Measurements from ENCODE around the gene C5.
"Not testable (repeated sequence)": the region's sequence is repeated elsewhere in the genome, so short reads cannot be mapped to it uniquely, and the experiment has no call there.

The C5 gene

GRCh38 chr9:120978987-120979386, 71.1 kb downstream of the C5 start:
- no peak for DNase-seq (ENCODE audit: low read depth)

DNA sequence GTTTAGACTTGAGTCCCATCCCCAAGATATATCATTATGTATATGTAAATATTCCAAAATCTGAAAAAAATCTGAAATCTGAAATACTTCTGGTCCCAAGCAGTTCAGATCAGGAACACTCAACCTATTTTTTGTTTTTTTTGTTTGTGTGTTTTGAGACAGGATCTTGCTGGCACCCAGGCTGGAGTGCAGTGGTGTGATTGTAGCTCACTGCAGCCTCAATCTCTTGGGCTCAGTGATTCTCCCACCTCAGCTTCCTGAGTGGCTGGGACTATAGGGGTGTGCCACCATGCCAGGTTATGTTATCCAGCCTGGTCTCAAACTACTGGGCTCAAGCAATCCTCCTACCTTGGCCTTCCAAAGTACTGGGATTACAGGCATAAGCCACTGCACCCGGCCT, 72.8 kb downstream of the C5 start:
- no peak for DNase-seq (ENCODE audit: low read depth)

GRCh38 chr9:120974921-120975320, 75.2 kb downstream of the C5 start:
- DNase-seq (ENCODE audit: low read depth), result no peak

DNA sequence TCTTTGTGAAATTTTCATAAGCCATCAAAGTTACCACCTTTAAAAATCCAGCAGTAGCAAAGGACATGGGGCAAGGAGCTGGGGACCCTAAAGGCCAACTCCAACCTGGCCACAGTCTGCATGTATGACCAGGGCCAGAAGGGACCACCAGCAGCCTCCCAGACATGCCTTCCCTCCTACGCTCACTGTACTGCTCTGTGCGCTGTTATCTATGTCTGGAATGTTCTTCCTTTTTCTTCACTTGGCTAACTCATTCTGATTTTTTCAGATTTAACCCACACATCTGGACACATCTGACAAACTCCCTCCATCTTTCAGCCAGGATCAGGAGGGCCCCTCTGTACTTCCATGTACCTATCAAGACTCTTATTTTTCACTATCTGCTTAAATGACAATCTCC, 75.9 kb downstream of the C5 start:
- DNase-seq (ENCODE audit: low read depth), result no peak

DNA sequence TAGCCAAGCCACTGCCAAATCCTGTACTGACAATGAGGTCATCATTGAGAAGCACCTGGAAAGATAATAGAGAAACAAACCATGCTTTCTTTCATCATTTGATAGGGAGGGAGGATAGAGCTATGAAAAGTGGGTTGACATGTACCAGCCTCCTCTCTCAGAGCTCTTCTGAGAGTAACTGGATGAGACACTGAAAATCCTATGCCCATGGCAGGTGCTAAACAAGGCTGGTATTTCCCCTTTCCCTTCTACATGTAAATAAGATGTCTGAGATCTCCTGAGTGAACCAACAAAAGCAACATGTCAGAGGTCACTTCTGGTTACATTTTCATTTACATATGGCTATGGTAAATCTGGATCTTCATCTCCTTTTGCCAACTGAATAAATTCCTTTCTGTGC, 78.1 kb downstream of the C5 start:
- DNase-seq (ENCODE audit: low read depth), result no peak

DNA sequence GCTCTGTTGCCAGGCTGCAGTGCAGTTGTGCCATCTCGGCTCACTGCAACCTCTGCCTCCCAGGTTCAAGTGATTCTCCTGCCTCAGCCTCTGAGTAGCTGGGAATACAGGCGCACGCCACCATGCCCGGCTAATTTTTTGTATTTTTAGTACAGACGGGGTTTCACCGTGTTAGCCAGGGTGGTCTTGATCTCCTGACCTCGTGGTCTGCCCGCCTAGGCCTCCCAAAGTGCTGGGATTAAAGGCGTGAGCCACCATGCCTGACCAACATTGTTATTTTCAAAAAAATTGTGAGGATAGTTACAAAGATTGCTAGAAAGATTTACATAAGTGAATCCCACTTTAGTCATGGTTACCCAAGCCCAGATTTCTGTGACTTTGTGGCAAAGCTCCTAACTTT, 78.6 kb downstream of the C5 start:
- not testable (repeated sequence) for DNase-seq (ENCODE audit: low read depth)

- DNase-seq (ENCODE audit: low read depth), result no peak
Measured at GRCh38 chr9:120970244-120970643, 79.8 kb downstream of the C5 start.

GRCh38 chr9:120966013-120966369, 84.1 kb downstream of the C5 start:
- DNase-seq (ENCODE audit: low read depth), result no peak

DNA sequence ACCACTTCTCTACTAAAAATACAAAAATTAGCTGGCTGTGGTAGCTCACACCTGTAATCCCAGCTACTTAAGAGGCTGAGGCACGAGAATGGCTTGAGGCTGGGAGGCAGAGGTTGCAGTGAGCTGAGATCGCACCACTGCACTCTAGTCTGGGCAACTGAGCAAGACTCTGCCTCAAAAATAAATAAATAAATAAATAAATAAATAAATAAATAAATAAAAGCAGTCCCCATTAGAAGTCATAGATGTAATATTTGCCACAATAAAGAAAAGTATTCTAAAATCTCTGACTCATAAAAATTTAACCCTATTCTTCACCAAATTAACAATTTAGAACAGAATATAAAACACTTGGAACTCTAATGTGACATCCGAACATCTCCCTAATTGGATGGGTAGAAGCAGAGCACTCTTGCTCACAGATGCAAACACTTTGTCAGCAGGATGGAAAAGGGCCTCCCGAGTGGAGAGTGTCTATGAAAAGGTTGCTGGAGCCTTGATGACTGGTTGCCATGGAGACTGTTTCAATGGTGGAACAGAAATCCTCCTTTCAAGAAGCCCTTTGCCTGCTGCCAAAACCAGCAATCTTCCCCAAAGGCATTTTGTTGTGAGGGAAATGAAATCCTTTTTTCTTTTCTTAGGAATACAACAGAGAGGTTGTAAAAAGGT, 84.6 kb downstream of the C5 start:
- DNase-seq (ENCODE audit: low read depth), result no peak

- DNase-seq (ENCODE audit: low read depth), result no peak
Measured at GRCh38 chr9:120961936-120962335, 88.1 kb downstream of the C5 start.

GRCh38 chr9:120960001-120960400, 90.1 kb downstream of the C5 start:
- DNase-seq (ENCODE audit: low read depth), result no peak

- DNase-seq (ENCODE audit: low read depth), result no peak
Measured at GRCh38 chr9:120956862-120957261, 93.2 kb downstream of the C5 start.

DNA sequence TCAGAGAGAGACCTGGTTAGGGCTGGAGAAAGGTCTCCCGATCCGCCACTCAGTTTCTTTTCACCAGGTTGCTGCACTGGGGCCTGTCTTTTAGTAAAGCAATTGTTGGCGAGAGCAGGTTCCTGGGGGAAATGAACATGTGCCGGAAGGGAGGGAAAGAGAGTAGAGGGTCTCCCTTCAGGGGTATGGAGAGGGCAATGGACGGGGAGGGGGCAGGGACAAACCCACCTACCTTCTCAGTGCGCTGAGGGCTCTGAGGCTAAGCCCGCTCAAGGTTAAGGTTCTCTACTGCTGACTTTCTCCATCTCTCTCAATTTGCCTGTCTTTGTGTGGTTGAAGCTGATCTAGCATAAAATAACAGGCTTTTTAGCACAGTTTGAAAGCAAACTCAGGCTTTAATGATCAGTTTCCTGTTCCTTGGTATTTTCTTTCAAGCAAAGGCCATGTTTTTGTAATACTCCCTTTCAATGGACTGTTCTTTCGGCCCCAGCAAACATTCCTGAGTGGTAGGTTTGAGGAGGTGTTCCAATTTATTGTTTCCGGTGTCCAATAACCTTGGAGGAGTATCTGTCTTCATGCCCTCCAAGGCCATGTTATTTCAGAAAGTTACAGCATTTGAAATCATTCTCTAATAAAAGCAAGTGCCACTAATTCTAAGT, 98.0 kb downstream of the C5 start:
- no peak for DNase-seq (ENCODE audit: low read depth)

DNA sequence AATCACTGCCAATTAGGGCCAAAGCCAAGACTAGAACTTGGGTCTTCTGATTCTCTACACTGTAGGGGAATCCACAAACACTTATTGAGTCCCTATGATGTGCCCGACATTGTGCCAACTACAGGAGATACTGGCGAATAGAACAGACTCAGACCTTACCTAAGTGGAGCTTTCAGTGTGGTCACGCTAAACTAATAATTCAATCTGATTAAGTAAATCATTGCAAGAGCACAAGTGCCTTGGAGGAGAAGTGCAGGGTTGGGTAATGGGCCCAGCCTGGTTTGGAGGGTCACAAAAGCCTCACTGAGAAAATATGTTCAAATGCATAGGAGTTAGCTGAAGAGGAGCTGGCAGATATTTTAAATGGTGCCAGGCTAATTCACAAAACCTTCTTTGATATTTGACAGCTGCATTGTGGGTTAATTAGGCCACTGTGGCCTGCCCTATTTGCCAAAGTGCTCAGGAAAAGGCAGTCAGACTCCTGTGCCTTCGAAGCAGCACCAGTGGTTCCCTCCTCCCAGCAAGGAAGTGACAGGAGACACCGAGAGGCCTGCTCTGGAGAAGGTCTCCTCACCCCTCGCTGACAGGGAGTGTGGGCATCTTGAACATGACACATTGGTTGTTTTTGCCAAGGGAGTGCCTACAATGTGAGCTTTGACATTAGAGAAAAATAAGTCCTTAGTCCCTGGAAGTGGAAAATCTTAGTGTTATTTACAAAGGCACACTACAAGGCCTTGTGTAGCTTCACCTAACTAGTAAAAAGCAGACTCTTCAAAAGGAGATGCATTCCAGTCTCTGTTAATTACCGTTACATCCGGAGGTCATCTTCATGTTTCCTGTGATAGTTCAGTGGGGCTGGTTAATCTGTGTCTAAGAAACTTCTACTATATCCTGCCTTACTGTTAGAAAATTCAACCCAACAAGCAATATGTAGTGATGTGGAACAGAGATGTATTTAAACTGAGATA, 99.4 kb downstream of the C5 start:
- DNase-seq (ENCODE audit: low read depth), result no peak

DNA sequence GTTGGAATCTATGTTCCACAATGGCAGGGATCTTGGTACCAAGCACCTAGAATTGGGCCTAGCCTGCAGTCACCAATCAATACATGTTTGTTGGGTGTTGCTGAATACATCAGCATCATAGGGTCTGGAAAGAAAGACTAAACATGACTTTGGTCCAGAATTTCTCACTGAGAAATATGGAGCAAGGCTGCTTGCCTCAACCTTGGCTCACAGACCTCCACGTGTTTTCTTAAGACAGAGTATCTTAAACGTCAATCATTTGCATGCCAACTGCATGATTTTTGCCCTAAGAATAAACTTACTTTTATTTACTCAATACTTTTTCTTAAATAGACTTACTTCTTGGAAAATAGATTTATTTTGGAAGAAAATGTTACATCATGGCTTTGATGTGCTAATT, 100.8 kb downstream of the C5 start:
- DNase-seq (ENCODE audit: low read depth), result no peak

GRCh38 chr9:120948824-120949223, 101.3 kb downstream of the C5 start:
- no peak for DNase-seq (ENCODE audit: low read depth)

GRCh38 chr9:120947222-120947621, 102.9 kb downstream of the C5 start:
- no peak for DNase-seq (ENCODE audit: low read depth)

DNA sequence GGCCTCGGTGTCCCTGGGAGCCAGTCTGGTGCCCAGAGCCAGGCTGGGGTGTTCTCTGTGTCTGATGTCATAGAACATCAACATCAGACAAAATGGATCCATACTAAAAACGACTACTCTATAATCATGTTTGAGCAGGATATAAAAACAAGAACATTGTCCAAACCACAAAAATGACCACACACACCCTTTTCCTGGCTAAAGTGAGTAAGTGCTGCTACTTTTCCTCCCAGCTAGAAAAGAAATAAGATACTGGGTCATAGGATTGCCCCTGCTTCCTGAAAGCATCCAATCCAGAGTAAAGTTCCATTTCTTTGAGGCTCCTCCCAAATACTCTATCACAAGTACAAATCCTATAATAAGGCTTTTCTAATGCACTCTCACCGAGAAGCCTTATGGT, 103.8 kb downstream of the C5 start:
- DNase-seq (ENCODE audit: low read depth), result no peak

GRCh38 chr9:120944948-120945347, 105.1 kb downstream of the C5 start:
- DNase-seq (ENCODE audit: low read depth), result no peak

DNA sequence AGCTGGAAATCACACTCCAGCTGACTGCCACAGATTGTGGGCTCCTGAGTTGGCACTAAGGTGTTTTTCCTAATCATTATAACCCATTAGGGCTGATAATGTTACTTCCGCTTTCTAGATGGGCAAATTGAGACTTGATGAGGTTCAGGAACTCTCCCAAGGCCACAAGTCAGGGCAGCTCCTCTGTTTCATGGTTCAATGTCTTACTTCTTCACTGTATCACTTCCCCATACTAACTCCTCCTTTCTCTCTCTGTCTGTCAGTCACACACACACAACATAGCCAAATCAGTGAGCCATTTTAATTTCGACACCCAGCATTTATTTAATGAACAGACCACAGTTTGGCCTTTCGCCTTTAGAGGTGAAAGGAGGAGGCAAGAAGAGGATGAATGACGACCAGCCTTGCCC, 105.6 kb downstream of the C5 start:
- no peak for DNase-seq (ENCODE audit: low read depth)

DNA sequence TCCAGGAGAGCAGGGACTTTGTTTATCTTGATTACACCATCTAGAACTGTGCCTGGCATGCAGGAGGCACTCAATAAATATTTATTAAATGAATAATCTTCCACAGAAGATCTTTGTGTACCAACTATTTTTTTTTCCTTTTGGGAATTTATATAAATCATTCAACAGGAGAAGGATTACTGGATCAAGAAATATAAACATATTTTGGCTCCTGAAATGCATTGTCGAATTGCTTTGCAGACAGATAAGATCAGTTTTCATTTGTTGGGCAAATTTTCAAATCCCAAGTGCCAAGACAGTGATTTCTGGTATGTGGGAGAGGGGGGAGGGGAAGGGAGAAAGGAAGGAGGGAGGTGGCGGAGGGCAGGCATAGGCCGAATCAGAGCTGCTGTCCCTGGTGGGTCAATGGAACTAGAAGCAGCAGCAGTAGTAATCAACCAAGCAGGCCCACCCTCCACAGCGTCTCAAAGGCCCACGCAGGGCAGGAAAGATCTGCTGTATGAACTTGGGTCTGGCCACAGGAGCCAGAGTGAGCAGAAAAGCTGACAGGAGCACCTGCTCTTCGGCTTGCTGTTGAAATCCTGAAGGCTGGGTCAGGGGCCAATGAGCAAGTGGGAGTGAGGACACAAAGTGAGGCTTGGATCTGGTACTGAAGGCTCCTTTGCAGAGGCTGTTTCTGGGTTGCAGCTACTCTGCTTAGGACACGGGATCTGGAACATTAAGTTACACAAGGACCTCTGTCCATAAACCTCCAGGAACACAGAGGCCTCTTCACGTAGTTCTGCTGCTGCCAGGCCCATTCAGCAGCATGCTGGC, 107.7 kb downstream of the C5 start:
- no peak for DNase-seq (ENCODE audit: low read depth)

Data from stimulated activated CD8-positive, alpha-beta memory T cell treated with anti-CD3 and anti-CD28 coated beads, Interleukin-15, amount 100 ng/mL, for 24 hours (primary cell).